KBM-7 (cell line): ENCODE data around the gene SMAD9.
A peak's percentile ranks its signal among the peaks of the same experiment; 100 is the strongest.

Experiments
- DNase-seq: peaks from one replicate; pipeline ENCODE4 v3.0.0-alpha.2; 2015
- in situ Hi-C: fragments of 300-500 bp; cut with MboI; formaldehyde crosslinking; loops from 2 replicates; pipeline ENCODE4 v1.14.3; 2020; ENCODE audit warnings: low sequenced_read_pairs, low pct_unique_long_range_greater_than_20kb, mixed read lengths

The SMAD9 gene

DNA sequence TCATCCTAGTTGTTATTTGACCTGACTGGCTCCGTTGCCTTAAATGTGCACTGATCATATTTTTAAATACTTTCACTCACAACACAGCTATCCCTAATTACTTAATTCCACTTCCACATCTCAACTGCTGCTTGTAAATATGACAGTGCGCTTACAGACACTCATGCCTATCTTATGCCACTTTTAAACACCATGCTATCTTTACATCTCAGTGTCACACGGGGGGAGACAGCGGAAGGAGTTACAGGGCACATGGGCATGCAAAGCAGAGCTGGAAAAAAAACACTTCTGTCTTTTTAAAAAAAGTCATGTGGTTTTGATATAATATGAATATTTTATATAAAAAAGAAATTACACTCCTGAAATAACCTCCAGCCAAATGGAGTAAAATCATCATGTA is 44.1 kb downstream of the SMAD9 start:
- DNase-seq, result no peak
- in situ Hi-C loops, result no loop called here

DNA sequence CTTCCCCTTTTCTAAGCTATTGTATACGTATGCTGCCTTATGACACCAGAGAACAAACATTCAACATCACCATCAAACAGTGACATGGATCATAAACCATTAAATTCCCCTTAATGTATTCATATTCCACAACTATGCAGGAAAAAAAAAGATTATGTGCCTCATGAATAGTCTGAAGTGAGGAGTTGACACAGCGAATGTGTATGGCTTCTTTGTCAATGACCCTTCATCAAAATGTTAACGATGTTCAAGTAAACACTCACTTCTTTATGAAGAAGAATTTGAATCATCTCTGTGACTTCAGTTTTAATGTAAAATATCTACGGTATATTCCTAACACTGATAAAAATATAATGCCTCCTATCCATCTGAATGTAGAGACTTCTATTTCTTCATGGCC is 44.6 kb downstream of the SMAD9 start:
- in situ Hi-C loops, result no loop called here
- DNase-seq, result no peak

DNA sequence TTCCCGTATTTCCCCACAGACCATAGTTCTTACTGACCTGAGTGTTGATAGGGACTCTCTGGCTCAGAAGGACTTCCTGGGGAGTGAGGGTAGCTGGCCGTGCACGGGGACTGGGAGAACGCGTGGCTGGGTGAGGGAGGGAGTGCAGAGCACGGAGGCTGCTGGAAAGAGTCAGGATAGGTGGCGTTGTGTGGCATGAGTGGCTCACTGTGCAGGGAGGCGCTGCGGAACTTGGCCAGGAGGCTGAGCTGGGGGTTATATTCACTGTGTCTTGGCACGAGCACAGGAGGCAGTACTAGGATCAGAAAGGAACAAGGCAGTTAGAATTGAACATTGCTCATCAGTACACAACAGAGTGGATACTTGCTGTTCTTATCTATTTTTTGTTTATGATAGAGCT is 47.4 kb downstream of the SMAD9 start:
- no peak for DNase-seq
- in situ Hi-C loops, result no loop called here

DNA sequence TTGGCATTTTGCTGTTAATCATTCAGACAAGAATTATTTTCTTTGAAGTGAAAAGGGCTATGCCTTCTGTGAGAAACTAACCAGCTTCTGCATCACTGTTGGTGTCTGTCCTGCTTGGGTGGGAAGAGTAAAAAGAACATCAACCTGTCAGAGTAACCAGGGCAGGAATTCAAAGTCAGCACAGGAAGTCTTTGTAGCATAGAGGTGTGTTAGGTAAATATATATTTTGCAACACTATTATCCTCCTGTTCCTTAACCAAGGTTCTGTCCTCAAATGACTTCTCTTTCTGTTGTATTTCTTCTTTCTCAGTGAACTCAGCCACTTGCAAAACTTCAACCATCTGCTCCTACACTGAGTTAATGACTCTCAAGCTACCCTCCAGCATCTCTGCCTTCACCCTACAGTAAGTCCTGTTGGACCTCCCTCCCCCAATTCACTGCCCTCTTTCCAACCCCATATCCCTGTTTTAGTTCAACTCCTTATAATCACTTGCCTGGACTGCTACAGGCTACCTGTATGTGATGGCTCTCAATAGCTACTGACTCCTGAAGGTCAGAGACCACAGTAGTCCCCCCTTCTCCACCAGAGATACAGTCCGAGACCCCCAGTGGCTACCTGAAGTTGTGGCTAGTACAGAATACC is 49.9 kb downstream of the SMAD9 start:
- DNase-seq, result no peak
- in situ Hi-C loops, result no loop called here

DNA sequence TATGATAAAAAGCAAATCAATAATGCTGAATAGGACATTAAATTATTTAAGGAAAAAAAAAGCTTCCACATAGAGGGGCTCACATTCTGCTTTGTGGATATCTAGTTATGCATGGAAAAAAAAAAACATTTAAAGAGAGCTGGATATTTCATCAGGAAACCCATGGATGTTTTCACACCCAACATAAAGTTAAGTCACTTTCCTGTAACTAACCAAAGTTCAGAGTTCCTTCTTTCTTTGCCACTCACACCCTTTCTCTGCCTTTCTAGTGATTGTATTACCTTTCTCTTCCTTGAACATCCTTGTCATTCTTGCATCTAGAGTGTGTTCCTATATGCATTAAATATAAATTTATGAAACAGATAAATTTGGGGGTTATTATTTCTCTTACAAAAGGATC is 53.8 kb downstream of the SMAD9 start:
- no peak for DNase-seq
- in situ Hi-C loops, result no loop called here

DNA sequence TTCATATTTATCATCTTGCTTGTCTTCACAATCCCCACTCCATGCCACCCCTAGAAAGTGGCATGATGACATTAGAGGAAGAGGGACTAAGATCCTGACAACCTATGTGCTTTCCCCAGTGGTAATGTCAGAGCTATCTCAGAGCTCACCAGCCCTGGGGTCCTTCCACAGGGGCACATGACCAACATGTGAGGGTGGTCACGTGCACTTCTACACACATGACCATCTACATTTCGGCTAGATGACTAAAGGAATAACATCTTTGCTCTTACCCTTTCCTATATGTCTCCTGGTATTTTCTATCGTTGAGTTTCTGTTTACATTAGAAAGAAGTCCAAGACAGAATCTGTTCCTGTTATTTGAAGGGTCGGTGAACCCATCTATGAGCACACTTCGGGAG is 54.8 kb downstream of the SMAD9 start:
- DNase-seq, result no peak
- in situ Hi-C loops, result no loop called here

DNA sequence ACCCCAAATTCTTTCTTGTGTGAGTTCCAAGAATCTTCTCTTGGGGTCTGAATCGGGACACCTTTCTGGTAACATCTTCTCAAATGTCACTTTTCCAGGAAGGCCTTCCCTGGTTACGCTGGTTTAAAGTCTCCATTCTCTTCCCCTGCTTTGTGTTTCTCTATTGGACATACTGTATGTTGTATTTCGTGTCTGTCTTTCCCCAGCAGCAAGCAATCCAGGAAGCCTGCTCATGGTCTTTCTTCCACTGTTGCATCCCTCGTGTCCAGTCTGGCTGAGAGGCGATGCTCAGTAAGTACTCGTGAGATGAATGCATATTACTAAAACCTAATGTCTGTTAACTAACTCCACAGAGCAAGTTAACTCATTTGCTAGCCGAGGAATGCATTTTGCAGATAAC is 57.3 kb downstream of the SMAD9 start:
- no peak for DNase-seq
- in situ Hi-C loops, result no loop called here

DNA sequence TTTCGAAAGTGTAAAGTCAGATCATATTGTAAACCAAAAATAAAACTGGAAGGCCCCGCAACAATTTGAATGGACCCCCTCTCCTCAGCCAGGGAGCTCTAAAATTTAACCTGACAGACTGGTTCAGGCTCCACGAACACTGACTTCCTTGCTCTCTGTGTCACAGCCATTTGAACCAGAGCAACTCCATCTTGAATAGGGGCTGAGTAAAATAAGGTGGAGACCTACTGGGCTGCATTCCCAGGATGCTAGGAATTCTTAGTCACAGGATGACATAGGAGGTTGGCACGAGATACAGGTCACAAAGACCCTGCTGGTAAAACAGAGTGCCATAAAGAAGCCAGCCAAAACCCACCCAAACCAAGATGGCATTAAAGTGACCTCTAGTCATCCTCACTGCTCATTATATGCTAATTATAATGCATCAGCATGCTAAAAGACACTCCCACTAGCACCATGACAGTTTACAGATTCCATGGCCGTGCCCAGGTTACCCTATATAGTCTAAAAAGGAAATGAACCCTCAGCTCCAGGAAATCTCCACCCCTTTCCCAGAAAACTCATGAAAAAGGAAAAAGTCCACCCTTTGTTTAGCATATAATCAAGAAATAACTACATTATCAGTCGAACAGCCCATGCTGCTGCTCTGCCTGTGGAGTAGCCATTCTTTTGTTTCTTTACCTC is 57.9 kb downstream of the SMAD9 start:
- in situ Hi-C loops, result no loop called here
- DNase-seq, result peak; percentile 26

DNA sequence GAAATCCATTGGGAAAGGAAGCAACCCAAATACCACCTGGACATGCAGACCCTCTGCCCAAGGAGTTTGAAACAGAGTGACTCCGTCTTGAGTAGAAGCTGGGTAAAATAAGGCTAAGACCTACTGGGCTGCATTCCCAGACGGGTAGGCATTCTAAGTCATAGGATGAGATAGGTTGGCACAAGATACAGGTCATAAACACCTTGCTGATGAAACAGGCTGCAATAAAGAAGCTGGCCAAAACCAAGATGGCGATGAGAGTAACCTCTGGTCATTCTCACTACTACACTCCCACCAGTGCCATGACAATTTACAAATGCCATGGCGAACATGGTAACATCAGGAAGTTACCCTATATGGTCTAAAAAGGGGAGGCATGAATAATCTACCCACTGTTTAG is 60.8 kb downstream of the SMAD9 start:
- in situ Hi-C loops, result no loop called here
- no peak for DNase-seq

DNA sequence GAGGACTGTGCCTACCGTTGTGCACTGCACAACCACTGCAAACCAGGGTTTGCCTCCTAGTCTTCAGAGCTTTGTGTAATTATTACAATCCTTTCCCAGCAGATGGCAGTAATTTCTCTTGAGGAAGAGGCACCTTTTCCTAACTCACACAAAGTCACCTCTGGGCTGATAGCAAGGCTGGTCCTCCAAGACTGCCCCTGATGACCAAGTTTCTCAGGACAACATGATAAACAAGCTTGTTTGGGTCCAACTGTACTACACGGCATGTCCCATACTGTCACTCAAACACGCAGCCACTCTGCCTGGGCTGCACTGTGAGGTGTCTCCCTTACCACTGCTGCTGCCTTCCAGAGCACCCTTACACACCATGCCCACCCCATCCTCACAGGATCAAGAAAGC is 61.7 kb downstream of the SMAD9 start:
- DNase-seq, result peak; percentile 64

DNA sequence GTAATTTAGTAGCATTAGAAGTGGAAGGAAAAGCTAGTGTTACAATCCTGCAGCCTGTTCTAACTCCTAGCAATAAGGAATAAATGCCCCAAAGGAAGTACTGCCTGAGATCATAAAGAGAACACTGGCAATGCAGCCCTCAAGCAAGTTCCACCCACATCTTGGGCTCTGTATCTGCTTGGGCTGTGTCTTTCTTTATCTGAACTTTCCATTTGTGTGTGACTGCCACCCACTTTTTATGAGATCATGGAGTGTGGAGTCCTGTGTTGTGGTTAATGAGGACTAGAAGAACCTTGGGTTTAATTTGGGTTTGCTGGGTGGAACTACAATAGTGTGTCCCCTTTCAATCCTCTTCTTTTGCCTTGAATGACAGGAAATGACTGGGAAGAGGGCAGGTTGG is 62.8 kb downstream of the SMAD9 start:
- in situ Hi-C loops, result no loop called here
- no peak for DNase-seq

More for the DNA sequence above, 61.7 kb downstream of the SMAD9 start:
- in situ Hi-C loops, result no loop called here

DNA sequence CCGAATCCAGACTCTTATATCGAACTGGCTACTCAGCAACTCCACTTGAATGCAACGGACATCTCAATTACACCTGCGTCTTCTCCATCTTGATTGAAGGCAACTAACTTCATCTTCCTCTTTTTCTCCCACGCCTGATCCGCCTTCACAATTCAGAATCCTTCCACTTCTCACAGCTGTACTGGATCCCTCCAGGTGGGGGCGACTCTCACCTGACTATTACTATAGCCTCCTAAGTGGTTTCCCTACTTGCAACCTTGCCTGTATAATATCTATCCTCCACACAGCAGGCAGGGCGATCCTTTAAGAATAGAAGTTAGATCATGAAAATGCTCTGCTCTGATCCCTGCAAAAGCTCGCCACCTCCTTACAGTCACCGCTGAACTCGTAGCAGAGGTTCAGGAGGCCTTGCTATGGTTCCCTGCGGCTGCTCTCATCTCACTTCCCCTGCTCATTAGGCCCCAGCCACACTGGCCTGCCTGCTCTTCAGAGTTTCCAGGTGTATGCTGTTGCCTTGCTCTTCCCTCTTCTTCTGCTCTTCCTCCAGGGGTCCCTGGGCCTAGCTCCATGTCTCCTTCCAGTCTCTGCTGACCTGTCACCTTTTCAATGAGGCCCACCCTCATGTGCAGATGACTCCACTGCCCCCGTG is 69.1 kb downstream of the SMAD9 start:
- in situ Hi-C loops, result no loop called here
- DNase-seq, result peak; percentile 87

DNA sequence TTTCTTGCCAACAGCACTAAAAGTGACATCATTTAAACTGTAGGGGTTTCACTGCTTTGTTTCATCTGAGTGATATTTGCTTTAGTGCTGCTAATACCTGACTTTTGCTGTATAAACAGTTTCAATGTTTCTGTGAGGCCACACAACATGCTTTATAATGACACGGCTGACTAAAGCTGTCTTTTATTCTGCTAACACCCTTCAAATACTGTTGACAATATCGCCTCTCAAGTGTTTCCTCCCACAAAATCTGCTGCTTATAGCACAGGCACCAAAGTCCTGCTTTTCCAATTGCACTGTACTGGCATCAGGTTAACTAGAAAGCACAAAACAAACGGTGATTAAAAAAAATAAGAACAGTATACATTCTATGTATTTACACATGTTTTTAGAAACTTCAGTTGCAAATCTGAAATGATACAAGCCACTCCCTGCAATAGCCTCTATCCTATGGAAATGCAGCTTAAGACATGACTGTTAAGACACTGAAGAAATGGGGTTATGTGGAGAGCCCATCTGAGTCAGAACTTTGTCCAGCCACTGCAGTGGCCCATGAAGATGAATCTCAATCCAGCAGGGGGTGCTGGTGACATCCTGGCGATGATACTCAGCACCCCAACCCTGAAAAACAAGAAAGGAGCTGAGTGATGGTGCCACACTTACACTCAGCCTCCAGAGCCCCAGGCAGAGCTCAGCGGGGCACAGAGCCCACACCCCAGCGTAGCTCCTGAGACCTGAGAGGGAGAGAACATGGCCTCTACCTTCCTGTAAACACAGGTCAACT is 71.6 kb downstream of the SMAD9 start:
- DNase-seq, result peak; percentile 29
- in situ Hi-C loops, result no loop called here

DNA sequence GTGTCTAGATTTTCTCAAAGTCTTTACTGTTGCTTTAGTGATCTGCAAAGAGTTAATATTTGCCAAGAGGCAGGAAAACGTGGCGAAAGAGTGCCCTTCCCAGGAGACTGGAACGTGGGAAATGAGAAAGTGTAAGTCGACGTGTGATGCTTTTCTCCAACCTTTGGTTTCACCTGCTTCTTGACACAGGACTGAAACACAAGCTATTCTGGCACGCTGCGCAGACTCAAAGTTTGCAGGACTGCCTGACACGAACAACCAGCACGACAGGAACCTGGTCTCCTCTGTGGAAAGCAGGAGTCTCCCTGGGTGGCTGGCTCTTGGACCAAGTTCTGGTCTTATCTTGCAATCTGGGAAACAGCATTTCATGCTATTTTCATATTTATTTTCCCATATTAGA is 72.4 kb downstream of the SMAD9 start:
- DNase-seq, result no peak
- in situ Hi-C loops, result no loop called here

DNA sequence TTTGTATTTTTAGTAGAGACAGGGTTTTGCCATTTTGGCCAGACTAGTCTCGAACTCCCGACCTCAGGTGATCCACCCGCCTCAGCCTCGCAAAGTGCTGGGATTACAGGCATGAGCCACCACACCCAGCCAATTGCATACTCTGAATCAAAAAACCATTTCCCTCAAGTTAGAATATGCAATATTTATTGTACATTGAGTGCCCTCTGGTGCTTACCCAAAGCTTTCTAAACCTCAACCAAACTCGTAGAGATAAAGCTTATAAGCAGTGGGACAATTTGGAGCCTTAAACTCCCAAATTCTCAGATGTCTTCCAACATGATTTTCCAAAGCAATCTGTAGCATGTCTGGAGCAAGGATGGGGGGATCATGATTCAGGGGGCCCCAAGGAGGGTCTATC is 78.6 kb downstream of the SMAD9 start:
- DNase-seq, result no peak
- in situ Hi-C loops, result no loop called here

DNA sequence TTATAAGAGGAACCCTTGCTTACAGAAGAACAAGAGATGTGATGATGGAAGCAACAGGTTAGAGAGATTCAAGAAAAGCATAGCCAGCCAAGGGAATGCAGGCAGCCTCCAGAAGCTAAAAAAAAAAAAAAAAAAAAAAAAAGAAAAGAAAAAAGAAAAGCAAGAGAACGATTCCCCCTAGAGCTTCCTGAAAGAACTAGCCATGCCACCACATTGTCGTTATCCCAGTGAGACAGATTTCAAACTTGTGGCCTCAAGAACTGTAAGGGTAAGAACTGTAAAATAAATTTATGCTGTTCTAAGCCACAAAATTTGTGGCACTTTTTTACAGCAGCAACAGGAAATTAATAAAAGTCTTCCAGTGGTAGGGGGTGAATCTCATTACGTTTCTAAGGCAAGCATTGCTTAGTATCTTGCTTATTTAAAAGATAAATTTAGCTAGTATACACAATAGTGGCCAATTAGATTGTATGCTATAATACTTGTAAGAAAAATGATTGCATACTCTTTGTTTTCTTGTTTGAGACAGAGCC is 79.3 kb downstream of the SMAD9 start:
- in situ Hi-C loops, result no loop called here
- no peak for DNase-seq

DNA sequence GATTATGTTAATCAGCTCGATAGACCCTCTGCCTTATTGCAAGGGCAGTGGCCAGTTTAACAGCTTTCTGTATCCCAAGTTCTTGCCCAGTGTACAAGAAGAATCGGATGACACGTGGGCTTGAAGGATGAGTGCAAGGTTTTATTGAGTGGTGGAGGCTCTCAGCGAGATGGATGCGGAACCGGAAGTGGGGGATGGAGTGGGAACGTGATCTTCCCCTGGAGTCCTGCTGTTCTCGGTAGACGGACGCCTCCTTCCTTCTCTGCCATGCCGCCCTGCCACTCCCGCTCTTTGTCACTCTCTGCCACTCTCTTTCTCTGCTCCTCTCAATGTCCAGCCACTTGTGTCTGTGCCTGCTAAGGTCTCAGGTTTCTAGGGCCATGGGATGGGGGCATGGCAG is 80.1 kb downstream of the SMAD9 start:
- no peak for DNase-seq
- in situ Hi-C loops, result no loop called here

DNA sequence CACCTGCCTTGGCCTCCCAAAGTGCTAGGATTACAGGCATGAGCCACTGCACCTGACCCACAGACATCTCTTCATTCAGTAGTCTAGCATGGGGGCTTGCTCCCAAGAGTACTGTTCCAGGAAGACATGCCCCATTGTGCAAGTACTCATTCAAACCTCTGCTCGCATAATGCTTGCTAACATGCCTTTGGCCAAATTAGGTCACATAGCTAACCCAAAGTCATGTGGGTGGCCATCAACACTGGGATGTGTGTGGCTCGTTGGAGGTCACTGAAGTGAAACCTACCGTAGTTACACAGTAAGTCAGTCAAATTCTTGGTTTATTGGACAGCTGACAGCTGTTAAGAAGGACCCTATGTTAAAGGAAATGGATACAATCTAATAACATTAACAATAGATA is 80.8 kb downstream of the SMAD9 start:
- in situ Hi-C loops, result no loop called here

DNA sequence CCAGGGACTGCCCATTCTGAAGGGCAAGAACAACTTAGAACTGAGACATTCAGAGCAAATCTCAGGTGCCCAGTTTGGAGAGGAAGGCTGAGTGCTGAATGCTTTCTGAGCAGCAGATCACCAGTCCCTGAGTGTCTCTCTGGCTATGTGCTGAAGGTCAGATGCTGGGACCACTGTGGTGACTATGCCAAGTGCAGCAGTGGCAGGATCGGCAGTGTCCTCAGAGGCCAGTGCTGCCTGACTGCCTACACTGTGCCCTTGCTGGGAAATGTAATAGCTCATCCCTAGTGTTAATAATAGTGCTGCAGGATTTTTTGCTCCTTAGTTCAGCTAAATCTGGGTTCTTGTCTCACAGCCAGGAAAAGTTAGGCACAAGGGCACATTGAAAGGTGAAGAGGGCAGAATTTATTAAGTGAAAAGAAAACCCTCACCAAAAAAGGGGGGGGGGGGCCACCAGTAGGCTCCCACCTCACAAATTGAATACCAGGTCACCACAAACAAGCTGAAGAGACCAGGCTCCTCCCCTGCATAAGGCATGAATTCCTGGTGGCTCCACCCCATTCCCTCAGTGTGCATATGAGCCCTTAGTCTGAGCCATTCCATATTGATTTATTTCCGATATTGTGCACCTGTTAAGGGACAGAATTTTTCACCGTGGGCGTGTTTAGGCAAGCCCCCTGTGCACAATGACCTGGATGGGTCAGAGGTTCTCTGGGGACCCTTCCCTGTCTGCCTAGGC is 82.5 kb downstream of the SMAD9 start:
- in situ Hi-C loops, result no loop called here
- no peak for DNase-seq

More for the DNA sequence above, 80.8 kb downstream of the SMAD9 start:
- DNase-seq, result no peak
